Measurements from ENCODE around the gene PASD1. TPM values are rescaled to one million over a fixed set of nuclear protein-coding genes. Genes with fewer than 3 reads are reported as not detected.

PASD1 gene
- total and polyA plus RNA-seq, 10 of the 15 experiments (the other 5 are each of a cell fraction or from before 2014, with no cell fraction given), result under 0.01 to 0.01 TPM; not detected in 8

- no peak overlapping the region for H3K4me2 ChIP-seq (ENCODE audit: control insufficient read depth, insufficient read depth)
- no peak for TF ChIP-seq FOS (IDR thresholded peaks at IDR 0.05; ENCODE audit: borderline replicate concordance, extremely low read depth, insufficient read length)
- TF ChIP-seq SMARCA5 (IDR thresholded peaks at IDR 0.05), result no peak
- no peak for TF ChIP-seq POLR2AphosphoS5 (IDR thresholded peaks at IDR 0.05; ENCODE audit: low read length)
- TF ChIP-seq, protein P1, sequence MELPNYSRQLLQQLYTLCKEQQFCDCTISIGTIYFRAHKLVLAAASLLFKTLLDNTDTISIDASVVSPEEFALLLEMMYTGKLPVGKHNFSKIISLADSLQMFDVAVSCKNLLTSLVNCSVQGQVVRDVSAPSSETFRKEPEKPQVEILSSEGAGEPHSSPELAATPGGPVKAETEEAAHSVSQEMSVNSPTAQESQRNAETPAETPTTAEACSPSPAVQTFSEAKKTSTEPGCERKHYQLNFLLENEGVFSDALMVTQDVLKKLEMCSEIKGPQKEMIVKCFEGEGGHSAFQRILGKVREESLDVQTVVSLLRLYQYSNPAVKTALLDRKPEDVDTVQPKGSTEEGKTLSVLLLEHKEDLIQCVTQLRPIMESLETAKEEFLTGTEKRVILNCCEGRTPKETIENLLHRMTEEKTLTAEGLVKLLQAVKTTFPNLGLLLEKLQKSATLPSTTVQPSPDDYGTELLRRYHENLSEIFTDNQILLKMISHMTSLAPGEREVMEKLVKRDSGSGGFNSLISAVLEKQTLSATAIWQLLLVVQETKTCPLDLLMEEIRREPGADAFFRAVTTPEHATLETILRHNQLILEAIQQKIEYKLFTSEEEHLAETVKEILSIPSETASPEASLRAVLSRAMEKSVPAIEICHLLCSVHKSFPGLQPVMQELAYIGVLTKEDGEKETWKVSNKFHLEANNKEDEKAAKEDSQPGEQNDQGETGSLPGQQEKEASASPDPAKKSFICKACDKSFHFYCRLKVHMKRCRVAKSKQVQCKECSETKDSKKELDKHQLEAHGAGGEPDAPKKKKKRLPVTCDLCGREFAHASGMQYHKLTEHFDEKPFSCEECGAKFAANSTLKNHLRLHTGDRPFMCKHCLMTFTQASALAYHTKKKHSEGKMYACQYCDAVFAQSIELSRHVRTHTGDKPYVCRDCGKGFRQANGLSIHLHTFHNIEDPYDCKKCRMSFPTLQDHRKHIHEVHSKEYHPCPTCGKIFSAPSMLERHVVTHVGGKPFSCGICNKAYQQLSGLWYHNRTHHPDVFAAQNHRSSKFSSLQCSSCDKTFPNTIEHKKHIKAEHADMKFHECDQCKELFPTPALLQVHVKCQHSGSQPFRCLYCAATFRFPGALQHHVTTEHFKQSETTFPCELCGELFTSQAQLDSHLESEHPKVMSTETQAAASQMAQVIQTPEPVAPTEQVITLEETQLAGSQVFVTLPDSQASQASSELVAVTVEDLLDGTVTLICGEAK (IDR thresholded peaks at IDR 0.05; ENCODE audit: borderline replicate concordance), result no peak
- no peak for TF ChIP-seq ZNF592 (IDR thresholded peaks at IDR 0.05)
- TF ChIP-seq ESRRA (IDR thresholded peaks at IDR 0.05; ENCODE audit: low read length), result no peak
- TF ChIP-seq, protein P2, sequence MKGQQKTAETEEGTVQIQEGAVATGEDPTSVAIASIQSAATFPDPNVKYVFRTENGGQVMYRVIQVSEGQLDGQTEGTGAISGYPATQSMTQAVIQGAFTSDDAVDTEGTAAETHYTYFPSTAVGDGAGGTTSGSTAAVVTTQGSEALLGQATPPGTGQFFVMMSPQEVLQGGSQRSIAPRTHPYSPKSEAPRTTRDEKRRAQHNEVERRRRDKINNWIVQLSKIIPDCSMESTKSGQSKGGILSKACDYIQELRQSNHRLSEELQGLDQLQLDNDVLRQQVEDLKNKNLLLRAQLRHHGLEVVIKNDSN (IDR thresholded peaks at IDR 0.05; ENCODE audit: borderline replicate concordance, extremely low read length, insufficient read depth, low read depth, low read length), result no peak
- TF ChIP-seq ZNF687 (IDR thresholded peaks at IDR 0.05), result no peak
- no peak for TF ChIP-seq BMI1 (IDR thresholded peaks at IDR 0.05; ENCODE audit: borderline replicate concordance)
- no peak for TF ChIP-seq TCF3 (IDR thresholded peaks at IDR 0.05; ENCODE audit: borderline replicate concordance, insufficient read depth, low read depth, low read length)
- no peak for TF ChIP-seq IKZF1 (conservative IDR thresholded peaks at IDR 0.05)
- H2AFZ ChIP-seq (ENCODE audit: control insufficient read depth, low read depth, low read length), result no peak overlapping the region
- ChIA-PET RAD21 (ENCODE audit: unreplicated experiment) (no interaction called here), SMC1A (ENCODE audit: uncharacterized antibody, unreplicated experiment) (no interaction called here), POLR2A (no interaction called here), CTCF (no interaction called here)
- no peak overlapping the region for H3K27ac ChIP-seq (ENCODE audit: control insufficient read depth, insufficient read depth)
- WGBS (ENCODE audit: insufficient coverage, insufficient replicate concordance, low lambda C conversion rate, missing lambda C conversion rate), result 41% methylated on average over 4 of the region's 4 CpGs
- no peaks in the 10 kb centered on the region for H3K79me2 ChIP-seq (ENCODE audit: control insufficient read depth, insufficient read depth, low read length)
- no peaks in the 10 kb centered on the region for H3K9me3 ChIP-seq (replicated peaks; ENCODE audit: control insufficient read depth, insufficient read depth, low read length)
- no peaks in the 10 kb centered on the region for H3K4me1 ChIP-seq (ENCODE audit: control insufficient read depth, insufficient read depth, low read length)
- ATAC-seq (no peak), FAIRE-seq (no peak), DNase-seq (ENCODE audit: low read depth, low spot score) (no peak)
- no peaks in the 10 kb centered on the region for H3K36me3 ChIP-seq (ENCODE audit: control insufficient read depth in 2 of 2, insufficient read depth in 2 of 2, low read length in 1 of 2)
- intact Hi-C loops (cut with micrococcal nuclease; ENCODE audit: unreplicated experiment) (no loop called here), in situ Hi-C loops (cut with MboI) (loop anchor here (25.0 kb wide), 1 partner anchor 935 kb away; no protein-coding TSS in a partner anchor)
- no peak overlapping the region for H3K4me3 ChIP-seq
- no TSS peak for BruUV-seq (replicated peaks)
- no peak overlapping the region for H3K9ac ChIP-seq (ENCODE audit: control insufficient read depth, insufficient read depth, low read length)
- H4K20me1 ChIP-seq (ENCODE audit: control insufficient read depth, insufficient read depth), result no peaks in the 10 kb centered on the region
- H3K27me3 ChIP-seq (replicated peaks in 1 of 2; ENCODE audit: control insufficient read depth in 2 of 2, insufficient read depth in 2 of 2, low read length in 1 of 2), result no peaks in the 10 kb centered on the region
Measured at GRCh38 chrX:151697522-151697921, 134.0 kb downstream of the PASD1 start.
